ENCODE data around the gene DSC2. TPM values are rescaled to one million over a fixed set of nuclear protein-coding genes. Genes with fewer than 3 reads are reported as not detected.
A peak's percentile ranks its signal among the peaks of the same experiment; 100 is the strongest.

Gene DSC2
- total RNA-seq, 3 donors from 2014 or later = 8.0 to 72.9 (median 19.0) TPM

DNA sequence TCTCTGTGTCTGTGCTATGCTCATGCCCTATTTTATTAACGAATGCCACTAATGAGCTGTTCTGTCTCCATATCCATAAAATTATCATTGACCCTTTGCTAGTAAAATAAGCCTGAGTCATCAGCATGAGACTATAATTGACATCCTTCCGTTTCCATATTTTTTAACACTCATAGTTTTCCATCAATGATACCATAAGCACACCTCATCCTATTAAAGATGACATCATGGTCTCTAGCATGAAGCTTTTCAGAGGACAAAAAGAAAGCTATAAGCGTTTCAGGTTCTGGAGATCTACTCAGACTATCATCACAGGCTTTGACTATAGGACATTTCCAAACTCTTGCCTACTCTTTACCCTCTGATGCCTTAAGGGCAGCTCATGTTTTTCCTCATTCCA lies 1.2 kb upstream of the DSC2 start:
- Histone ChIP-seq H3K27ac (peak overlapping the region; percentile 94), H3K27me3 (no peaks in the 10 kb centered on the region), H3K36me3 (no peaks in the 10 kb centered on the region), H3K4me1 (no peaks in the 10 kb centered on the region), H3K9me3 (no peaks in the 10 kb centered on the region), H3K4me3 (no peak overlapping the region)
- TF ChIP-seq POLR2A (IDR thresholded peaks at IDR 0.05) (no peak), POLR2AphosphoS5 (IDR thresholded peaks at IDR 0.05) (no peak)
- TF ChIP-seq, protein P1, sequence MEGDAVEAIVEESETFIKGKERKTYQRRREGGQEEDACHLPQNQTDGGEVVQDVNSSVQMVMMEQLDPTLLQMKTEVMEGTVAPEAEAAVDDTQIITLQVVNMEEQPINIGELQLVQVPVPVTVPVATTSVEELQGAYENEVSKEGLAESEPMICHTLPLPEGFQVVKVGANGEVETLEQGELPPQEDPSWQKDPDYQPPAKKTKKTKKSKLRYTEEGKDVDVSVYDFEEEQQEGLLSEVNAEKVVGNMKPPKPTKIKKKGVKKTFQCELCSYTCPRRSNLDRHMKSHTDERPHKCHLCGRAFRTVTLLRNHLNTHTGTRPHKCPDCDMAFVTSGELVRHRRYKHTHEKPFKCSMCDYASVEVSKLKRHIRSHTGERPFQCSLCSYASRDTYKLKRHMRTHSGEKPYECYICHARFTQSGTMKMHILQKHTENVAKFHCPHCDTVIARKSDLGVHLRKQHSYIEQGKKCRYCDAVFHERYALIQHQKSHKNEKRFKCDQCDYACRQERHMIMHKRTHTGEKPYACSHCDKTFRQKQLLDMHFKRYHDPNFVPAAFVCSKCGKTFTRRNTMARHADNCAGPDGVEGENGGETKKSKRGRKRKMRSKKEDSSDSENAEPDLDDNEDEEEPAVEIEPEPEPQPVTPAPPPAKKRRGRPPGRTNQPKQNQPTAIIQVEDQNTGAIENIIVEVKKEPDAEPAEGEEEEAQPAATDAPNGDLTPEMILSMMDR (IDR thresholded peaks at IDR 0.05) = no peak
- intact Hi-C loops (cut with DNase I; ENCODE audit: low total_unique reads) = no loop called here
- no peak for DNase-seq (ENCODE audit: low spot score in 2 of 2)

DNA sequence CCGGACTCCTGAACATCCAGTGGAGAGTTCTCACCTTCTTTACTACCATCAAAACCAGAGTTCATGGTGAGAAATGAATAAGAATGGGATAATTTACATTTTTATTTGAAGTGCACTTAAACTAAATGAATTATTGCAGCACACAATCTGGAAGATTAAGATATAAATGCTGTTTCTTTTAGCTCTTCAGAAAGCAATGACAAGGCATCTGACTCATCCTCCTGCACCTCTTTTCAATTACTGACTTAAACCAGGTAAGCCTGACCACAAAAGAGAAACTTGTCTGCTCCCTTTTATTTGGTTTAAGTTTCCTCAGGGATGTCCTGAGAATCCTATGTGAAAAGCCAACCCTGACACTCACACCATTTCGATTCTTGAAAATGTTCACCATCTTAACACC lies 720 bp upstream of the DSC2 start:
- no peak overlapping the region for H3K4me3 ChIP-seq
- DNase-seq (ENCODE audit: low spot score in 2 of 2) = no peak
- intact Hi-C loops (cut with DNase I; ENCODE audit: low total_unique reads) = no loop called here
- no peaks in the 10 kb centered on the region for H3K4me1 ChIP-seq
- H3K36me3 ChIP-seq = no peaks in the 10 kb centered on the region
- H3K27me3 ChIP-seq = no peaks in the 10 kb centered on the region
- TF ChIP-seq, protein P1 (IDR thresholded peaks at IDR 0.05) = no peak
- no peak for TF ChIP-seq POLR2AphosphoS5 (IDR thresholded peaks at IDR 0.05)
- TF ChIP-seq POLR2A (IDR thresholded peaks at IDR 0.05) = no peak
- H3K27ac ChIP-seq = peak overlapping the region; percentile 94
- no peaks in the 10 kb centered on the region for H3K9me3 ChIP-seq

DNA sequence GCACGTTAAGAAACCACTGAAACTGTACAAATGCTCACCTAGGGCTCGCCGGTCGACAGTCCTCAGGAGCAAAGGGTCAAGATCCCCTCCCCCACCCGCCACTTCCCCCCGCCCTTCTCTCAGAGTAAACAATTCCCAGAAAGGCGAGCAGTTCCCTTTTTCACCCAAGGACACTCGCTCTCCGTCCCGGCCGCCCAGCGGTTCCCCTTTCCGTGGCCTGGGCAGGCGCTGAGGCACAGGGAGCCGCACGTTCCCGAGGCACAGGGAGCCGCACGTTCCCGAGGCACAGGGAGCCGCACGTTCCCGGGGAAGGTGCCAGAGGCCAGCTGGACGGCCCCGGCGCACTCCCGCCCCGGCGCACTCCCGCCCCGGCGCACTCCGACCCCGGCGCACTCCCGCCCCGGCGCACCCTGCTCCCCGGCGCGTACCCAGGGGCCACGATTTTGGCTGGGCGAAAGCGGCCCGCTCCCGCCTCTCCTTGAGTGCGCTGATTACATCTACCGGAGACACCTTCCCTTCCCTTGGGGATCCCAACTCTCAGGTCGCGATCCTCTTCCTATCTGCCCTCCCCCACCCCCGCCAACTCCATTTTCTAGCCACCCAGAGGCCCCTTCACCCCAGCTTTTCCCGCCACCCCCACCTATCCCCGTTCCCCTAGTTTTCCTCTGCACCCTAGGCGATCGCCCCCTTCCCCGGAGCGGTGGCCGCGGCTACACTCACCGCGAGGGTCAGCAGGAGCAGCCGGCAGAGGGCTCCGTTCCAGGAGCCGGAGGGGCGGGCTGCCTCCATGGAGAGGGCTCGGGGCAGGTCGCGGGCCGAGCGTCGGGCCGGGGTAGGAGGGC lies 817 bp downstream of the DSC2 start:
- Histone ChIP-seq H3K9me3 (no peaks in the 10 kb centered on the region), H3K4me1 (no peaks in the 10 kb centered on the region), H3K27me3 (no peaks in the 10 kb centered on the region), H3K36me3 (no peaks in the 10 kb centered on the region), H3K27ac (peak overlapping the region; percentile 94), H3K4me3 (peak overlapping the region; percentile 58 to 76 (median 69))
- intact Hi-C loops (cut with DNase I; ENCODE audit: low total_unique reads) = no loop called here
- TF ChIP-seq, protein P1 (IDR thresholded peaks at IDR 0.05) = no peak
- no peak for TF ChIP-seq POLR2A (IDR thresholded peaks at IDR 0.05)
- TF ChIP-seq POLR2AphosphoS5 (IDR thresholded peaks at IDR 0.05) = peak; percentile 35 to 42 (median 40)
- peak; percentile 44 to 61 for DNase-seq (ENCODE audit: low spot score in 2 of 2)

DNA sequence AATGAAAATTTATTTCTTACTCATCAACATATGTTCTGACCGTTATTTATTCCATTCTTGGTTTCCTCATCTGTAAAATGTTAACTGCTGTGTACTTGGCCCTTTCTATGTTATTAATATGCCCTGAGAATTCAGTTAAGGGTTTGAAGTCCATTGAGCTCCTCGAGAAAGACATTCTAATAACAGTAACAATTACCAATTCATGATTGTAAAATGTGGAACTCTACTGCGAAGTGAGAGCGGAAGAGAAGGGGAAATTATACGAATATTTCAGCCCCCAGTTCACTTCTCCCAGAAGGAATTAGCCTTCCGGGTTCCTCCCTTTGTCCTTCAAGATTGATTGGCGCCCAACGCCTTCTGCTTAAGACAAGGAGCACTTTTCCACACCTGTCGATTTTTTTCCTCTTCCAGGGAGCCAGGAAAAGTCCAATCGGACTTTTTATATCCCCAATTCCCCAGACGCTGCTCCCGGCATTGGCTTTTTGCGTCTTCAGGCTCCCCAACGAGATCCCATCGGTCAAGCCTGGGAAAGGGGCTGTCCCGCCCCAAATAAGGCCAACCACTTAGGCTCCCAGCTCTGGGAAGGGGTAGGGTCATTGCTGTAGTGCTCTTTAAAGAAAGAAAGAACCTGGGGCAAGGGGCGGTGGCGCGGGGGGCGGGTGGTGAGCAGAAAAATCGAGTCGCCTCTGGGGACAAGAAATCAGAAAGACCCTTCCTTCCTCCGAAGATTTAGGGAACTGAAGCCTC lies 1.6 kb downstream of the DSC2 start:
- TF ChIP-seq POLR2A (IDR thresholded peaks at IDR 0.05) (no peak), POLR2AphosphoS5 (IDR thresholded peaks at IDR 0.05) (no peak)
- TF ChIP-seq, protein P1 (IDR thresholded peaks at IDR 0.05) = no peak
- intact Hi-C loops (cut with DNase I; ENCODE audit: low total_unique reads) = no loop called here

More for the DNA sequence above, 1.6 kb downstream of the DSC2 start:
- H3K27ac ChIP-seq = peak overlapping the region; percentile 94
- no peaks in the 10 kb centered on the region for H3K4me1 ChIP-seq
- no peaks in the 10 kb centered on the region for H3K27me3 ChIP-seq
- DNase-seq (ENCODE audit: low spot score in 2 of 2) = peak in 1 of 2 donors; percentile 19
- H3K4me3 ChIP-seq = peak overlapping the region; percentile 58 to 76 (median 69)
- no peaks in the 10 kb centered on the region for H3K36me3 ChIP-seq
- no peaks in the 10 kb centered on the region for H3K9me3 ChIP-seq
